B cell (primary cell): ENCODE results near the gene STK17B.

Source experiments
- EZH2 ChIP-seq: IDR thresholded peaks from 2 replicates; pipeline ENCODE4 v1.6.1; 2012; ENCODE audit warnings: borderline replicate concordance, low read depth, mild to moderate bottlenecking, moderate library complexity, low read length; ENCODE audit not compliant: insufficient read depth, poor library complexity, severe bottlenecking
- TF ChIP-seq, protein P1 (sequence below): fragments of 200-600 bp; IDR thresholded peaks from one replicate; pipeline ENCODE4 v1.8.0; 2022; ENCODE audit warnings: antibody characterized with exemption, mild to moderate bottlenecking

DNA sequence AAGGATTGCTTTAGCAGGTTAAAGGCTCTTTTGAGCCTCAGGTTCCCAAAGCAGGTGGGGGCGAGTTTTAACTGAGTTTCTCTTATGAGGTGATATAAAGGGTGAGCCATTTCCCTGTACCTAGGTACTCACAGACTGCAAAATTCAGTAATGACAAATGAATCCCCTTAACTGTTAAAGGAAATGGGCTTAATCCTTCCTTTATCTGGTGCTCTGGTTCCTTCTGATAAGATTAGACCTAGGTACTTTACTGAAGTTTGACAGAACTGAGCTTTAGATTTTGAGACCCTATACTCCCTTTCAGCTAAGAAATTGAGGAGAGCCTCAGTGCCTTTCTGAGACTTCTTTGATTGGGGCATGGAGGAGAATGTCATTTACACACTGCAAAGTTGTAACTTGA, 42.6 kb downstream of the STK17B start:
- no peak for TF ChIP-seq EZH2
- TF ChIP-seq, protein P1, sequence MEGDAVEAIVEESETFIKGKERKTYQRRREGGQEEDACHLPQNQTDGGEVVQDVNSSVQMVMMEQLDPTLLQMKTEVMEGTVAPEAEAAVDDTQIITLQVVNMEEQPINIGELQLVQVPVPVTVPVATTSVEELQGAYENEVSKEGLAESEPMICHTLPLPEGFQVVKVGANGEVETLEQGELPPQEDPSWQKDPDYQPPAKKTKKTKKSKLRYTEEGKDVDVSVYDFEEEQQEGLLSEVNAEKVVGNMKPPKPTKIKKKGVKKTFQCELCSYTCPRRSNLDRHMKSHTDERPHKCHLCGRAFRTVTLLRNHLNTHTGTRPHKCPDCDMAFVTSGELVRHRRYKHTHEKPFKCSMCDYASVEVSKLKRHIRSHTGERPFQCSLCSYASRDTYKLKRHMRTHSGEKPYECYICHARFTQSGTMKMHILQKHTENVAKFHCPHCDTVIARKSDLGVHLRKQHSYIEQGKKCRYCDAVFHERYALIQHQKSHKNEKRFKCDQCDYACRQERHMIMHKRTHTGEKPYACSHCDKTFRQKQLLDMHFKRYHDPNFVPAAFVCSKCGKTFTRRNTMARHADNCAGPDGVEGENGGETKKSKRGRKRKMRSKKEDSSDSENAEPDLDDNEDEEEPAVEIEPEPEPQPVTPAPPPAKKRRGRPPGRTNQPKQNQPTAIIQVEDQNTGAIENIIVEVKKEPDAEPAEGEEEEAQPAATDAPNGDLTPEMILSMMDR = no peak
